SH-SY5Y (cell line): Measurements from ENCODE around the gene SIK3.

ENCODE experiments used
- GATA2 ChIP-seq: IDR thresholded peaks from 2 replicates; pipeline ENCODE4 v1.6.1; 2011; ENCODE audit warnings: mild to moderate bottlenecking, low read depth, low read length
- GATA3 ChIP-seq: IDR thresholded peaks from 2 replicates; pipeline ENCODE4 v1.6.1; 2011; ENCODE audit warnings: low read depth, mild to moderate bottlenecking, low read length, moderate library complexity

Gene SIK3

GRCh38 chr11:116807601-116808261, 290.5 kb downstream of the SIK3 start:
- no peak for TF ChIP-seq GATA2
- TF ChIP-seq GATA3 = no peak

GRCh38 chr11:116804001-116804400, 294.2 kb downstream of the SIK3 start:
- TF ChIP-seq GATA2 (no peak), GATA3 (no peak)

GRCh38 chr11:116800610-116801009, 297.6 kb downstream of the SIK3 start:
- no peak for TF ChIP-seq GATA3
- TF ChIP-seq GATA2 = no peak

DNA sequence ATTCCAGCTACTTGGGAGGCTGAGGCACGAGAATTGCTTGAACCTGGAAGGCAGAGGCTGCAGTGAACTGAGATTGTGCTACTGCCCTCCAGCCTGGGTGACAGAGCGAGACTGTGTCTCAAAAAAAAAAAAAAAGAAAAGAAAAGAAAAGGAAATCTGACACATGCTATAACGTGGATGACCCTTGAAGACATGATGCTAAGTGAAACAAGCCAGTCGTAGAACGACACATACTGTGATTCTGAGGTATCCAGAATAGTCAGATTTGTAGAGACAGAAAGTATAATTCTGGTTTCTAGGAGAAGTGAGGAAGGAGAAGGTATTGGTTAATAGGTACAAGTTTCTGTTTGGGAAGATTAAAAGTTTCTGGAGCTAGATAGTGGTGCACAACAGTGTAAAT, 299.9 kb downstream of the SIK3 start:
- TF ChIP-seq GATA3 (no peak), GATA2 (no peak)

- TF ChIP-seq GATA2 (no peak), GATA3 (no peak)
These were observed 300.4 kb downstream of the SIK3 start for GRCh38 chr11:116797816-116798215.

GRCh38 chr11:116796548-116796947, 301.7 kb downstream of the SIK3 start:
- TF ChIP-seq GATA3 = no peak
- no peak for TF ChIP-seq GATA2

- TF ChIP-seq GATA2 (no peak), GATA3 (no peak)
These were observed 303.4 kb downstream of the SIK3 start for GRCh38 chr11:116794851-116795250.

DNA sequence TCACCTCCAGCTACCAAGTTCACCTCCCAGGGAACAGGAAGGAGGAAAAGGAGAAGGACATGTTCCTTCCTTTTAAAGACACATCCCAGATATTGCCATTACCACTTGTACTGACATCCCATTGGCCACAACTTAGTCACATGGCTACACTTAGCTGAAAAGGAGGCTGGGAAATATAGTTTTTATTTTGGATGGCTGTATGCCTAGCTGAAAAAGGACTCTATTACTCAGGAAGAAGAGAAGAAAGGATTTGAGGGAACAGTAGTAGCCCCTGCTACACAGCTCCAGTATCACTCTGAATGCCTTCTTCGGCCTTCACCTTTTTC, 304.5 kb downstream of the SIK3 start:
- TF ChIP-seq GATA2 (no peak), GATA3 (no peak)
